K562 (cell line): ENCODE measurements around the gene ANHX. TPM values are rescaled to one million over a fixed set of nuclear protein-coding genes. Genes with fewer than 3 reads are reported as not detected.

Source experiments
- ATAC-seq: fragments of 200-7000 bp; cut with Tn5 transposase; 3 replicates; pipeline ENCODE4 v1.9.1; 2020; ENCODE audit warnings: moderate library complexity
- BruUV-seq: library from RNA; stranded (reverse); fragments of 400-500 nt; replicated peaks from 2 replicates; lab custom pipeline; 2021; lab: Mats Ljungman, UMichigan
- CTCF ChIA-PET: fragments of 300-600 bp; formaldehyde crosslinking; extraction: SDS; loops from one replicate; lab custom pipeline; 2021; ENCODE audit warnings: low intra/inter-chr PET ratio; lab: Yijun Ruan, JAX
- POLR2A ChIA-PET: fragments of 300-600, 350-650 bp; sonication (Branson Sonifier 250); formaldehyde crosslinking; extraction: SDS; loops from one replicate; lab custom pipeline; 2021; ENCODE audit warnings: antibody characterized with exemption, inconsistent platforms; lab: Yijun Ruan, JAX
- DNase-seq, 4 experiments: peaks; one replicate each; pipeline versions ENCODE4 v3.0.0 to v3.0.0-alpha.2; 2011 to 2018; ENCODE audit warnings: low spot score in 3 of 4, mixed read lengths in 3 of 4; ENCODE audit errors: extremely low read depth in 1 of 4
- FAIRE-seq: peaks from 2 replicates; lab custom pipeline; 2011; peaks lifted over from hg19 to GRCh38; lab: Jason Lieb, UNC
- H2AFZ ChIP-seq: 2 replicates; pipeline ENCODE4 v1.6.0; 2011; ENCODE audit warnings: low read depth, low read length, control low read depth, inconsistent platforms
- H3K27ac ChIP-seq: fragments of 200-600 bp; 3 replicates; pipeline ENCODE4 v1.8.0; 2011; ENCODE audit warnings: low read depth, mild to moderate bottlenecking, control low read depth, inconsistent platforms, low read length, moderate library complexity, mixed read lengths; ENCODE audit errors: extremely low read depth
- H3K27me3 ChIP-seq, 2 experiments: fragments of 300-600 bp in 1 of 2; 2 replicates in 1 of 2; 3 replicates in 1 of 2; pipeline versions ENCODE4 v1.6.0 to v1.8.0; 2011; ENCODE audit warnings: inconsistent platforms in 2 of 2, low read length in 2 of 2, mild to moderate bottlenecking in 1 of 2, mixed read lengths in 1 of 2, moderate library complexity in 1 of 2; ENCODE audit not compliant: control insufficient read depth in 2 of 2, insufficient read depth in 2 of 2
- H3K36me3 ChIP-seq: fragments of 300-600 bp; 3 replicates; pipeline ENCODE4 v1.8.0; 2011; ENCODE audit warnings: mild to moderate bottlenecking, low read length, inconsistent platforms; ENCODE audit not compliant: control insufficient read depth, insufficient read depth
- H3K4me1 ChIP-seq, 2 experiments: fragments of 200-600 bp in 1 of 2; replicated peaks in 1 of 2; 2 replicates in 1 of 2; 3 replicates in 1 of 2; pipeline versions ENCODE4 v1.5.1 to v1.8.0; 2011; ENCODE audit warnings: inconsistent platforms in 2 of 2, low read length in 2 of 2, mild to moderate bottlenecking in 1 of 2, mixed read lengths in 1 of 2, moderate library complexity in 1 of 2; ENCODE audit not compliant: control insufficient read depth in 2 of 2, insufficient read depth in 2 of 2
- H3K4me2 ChIP-seq: 2 replicates; pipeline ENCODE4 v1.6.1; 2011; ENCODE audit warnings: low read length, control low read depth, inconsistent platforms, mixed read lengths; ENCODE audit not compliant: insufficient read depth
- H3K4me3 ChIP-seq: fragments of 200-600 bp; sonication (generic), shearing (Covaris generic); 2 replicates; pipeline ENCODE4 v1.5.1; 2016; ENCODE audit warnings: control low read depth, inconsistent platforms
- H3K79me2 ChIP-seq: fragments of 200-600 bp; 3 replicates; pipeline ENCODE4 v1.8.0; 2011; ENCODE audit warnings: low read length, inconsistent platforms; ENCODE audit not compliant: control insufficient read depth, insufficient read depth
- H3K9ac ChIP-seq, 2 experiments: 2 replicates each; pipeline versions ENCODE4 v1.6.0 to v1.6.1; 2011; ENCODE audit warnings: low read depth in 2 of 2, low read length in 2 of 2, control low read depth in 1 of 2, inconsistent platforms in 1 of 2, mild to moderate bottlenecking in 1 of 2, mixed read lengths in 1 of 2; ENCODE audit not compliant: insufficient read depth in 1 of 2
- H3K9me1 ChIP-seq: one replicate; pipeline ENCODE4 v1.6.0; 2011; ENCODE audit warnings: inconsistent platforms, mild to moderate bottlenecking, low read length, moderate library complexity; ENCODE audit not compliant: control insufficient read depth, insufficient read depth
- H3K9me3 ChIP-seq: replicated peaks from 2 replicates; pipeline ENCODE4 v1.5.1; 2011; ENCODE audit warnings: low read depth, low read length, inconsistent platforms; ENCODE audit not compliant: control insufficient read depth, insufficient read depth
- H4K20me1 ChIP-seq: replicated peaks from 2 replicates; pipeline ENCODE4 v1.6.1; 2011; ENCODE audit warnings: low read length, inconsistent platforms, mixed read lengths; ENCODE audit not compliant: control insufficient read depth, insufficient read depth
- DPF2 ChIP-seq: fragments of 450-650 bp; IDR thresholded peaks from 2 replicates; pipeline ENCODE4 v1.6.1; 2016
- FOXK2 ChIP-seq, 2 experiments: fragments of 450-650 bp; IDR thresholded peaks in 1 of 2; conservative IDR thresholded peaks in 1 of 2; 2 replicates each; pipeline ENCODE4 v1.6.1; 2016; ENCODE audit warnings: low read depth in 2 of 2, mild to moderate bottlenecking in 1 of 2
- HBP1 ChIP-seq: fragments of 450-650 bp; formaldehyde crosslinking; IDR thresholded peaks from 2 replicates; pipeline ENCODE4 v1.4.0; 2022; ENCODE audit warnings: missing genetic modification characterization
- HDGF ChIP-seq: fragments of 450-650 bp; IDR thresholded peaks from 2 replicates; pipeline ENCODE4 v1.6.1; 2016
- HNRNPLL ChIP-seq: fragments of 200-400 bp; formaldehyde crosslinking; IDR thresholded peaks from 2 replicates; pipeline ENCODE4 v1.6.1; 2017; ENCODE audit warnings: low read length, low read depth, mild to moderate bottlenecking; ENCODE audit not compliant: poor library complexity, severe bottlenecking
- NR2F6 ChIP-seq: fragments of 450-650 bp; formaldehyde crosslinking; IDR thresholded peaks from 2 replicates; pipeline ENCODE4 v1.4.0; 2020; ENCODE audit warnings: mild to moderate bottlenecking
- PCBP1 ChIP-seq: fragments of 200-400 bp; formaldehyde crosslinking; IDR thresholded peaks from 2 replicates; pipeline ENCODE4 v1.6.1; 2018; ENCODE audit warnings: mild to moderate bottlenecking, low read depth, low read length; ENCODE audit not compliant: poor library complexity, severe bottlenecking
- RUNX1 ChIP-seq: sonication (generic); IDR thresholded peaks from 2 replicates; pipeline ENCODE4 v1.6.1; 2016; ENCODE audit warnings: antibody characterized with exemption, low read depth
- TCF7 ChIP-seq: sonication (generic); IDR thresholded peaks from 2 replicates; pipeline ENCODE4 v1.6.1; 2016; ENCODE audit warnings: antibody characterized with exemption, borderline replicate concordance
- YBX1 ChIP-seq: fragments of 450-650 bp; IDR thresholded peaks from 2 replicates; pipeline ENCODE4 v1.7.1; 2016; ENCODE audit warnings: mild to moderate bottlenecking
- YY1 ChIP-seq, 3 experiments: IDR thresholded peaks; 2 replicates each; pipeline ENCODE4 v1.6.1; 2011; ENCODE audit warnings: low read length in 2 of 3, mild to moderate bottlenecking in 2 of 3, moderate library complexity in 2 of 3, borderline replicate concordance in 1 of 3, control low read depth in 1 of 3, low read depth in 1 of 3; ENCODE audit not compliant: insufficient read depth in 3 of 3, insufficient replicate concordance in 2 of 3, control insufficient read depth in 1 of 3, insufficient read length in 1 of 3; ENCODE audit errors: extremely low read depth in 1 of 3
- ZNF146 ChIP-seq: IDR thresholded peaks from one replicate; pipeline ENCODE4 v1.6.1; 2018; ENCODE audit warnings: missing compliant biosample characterization; ENCODE audit not compliant: unreplicated experiment
- ZNF217 ChIP-seq: sonication (generic); formaldehyde crosslinking; IDR thresholded peaks from 2 replicates; pipeline ENCODE4 v1.8.0; 2022; ENCODE audit warnings: mild to moderate bottlenecking, missing genetic modification reagents
- ZNF232 ChIP-seq: sonication (generic); formaldehyde crosslinking; IDR thresholded peaks from 2 replicates; pipeline ENCODE4 v1.8.0; 2022; ENCODE audit warnings: mild to moderate bottlenecking, missing genetic modification reagents
- ZNF79 ChIP-seq: fragments of 250-450 bp; sonication (Bioruptor Pico); IDR thresholded peaks from 2 replicates; pipeline ENCODE4 v1.4.0; 2020; ENCODE audit warnings: low read depth, mild to moderate bottlenecking, moderate library complexity
- ZSCAN29 ChIP-seq: fragments of 450-650 bp; IDR thresholded peaks from 2 replicates; pipeline ENCODE4 v1.6.1; 2017
- WGBS: fragments of 100-300 bp; shearing (Covaris generic); methylation state at CpG from one replicate; pipeline ENCODE4 v1.1.6; 2016; ENCODE audit warnings: low coverage, mixed read lengths; ENCODE audit not compliant: insufficient coverage; ENCODE audit errors: missing lambda C conversion rate; 5-methylcytosine and 5-hydroxymethylcytosine counted together
- in situ Hi-C: fragments of 300-500 bp; cut with MboI; formaldehyde crosslinking; loops from 4 replicates; pipeline ENCODE4 v1.15.0; 2018; ENCODE audit warnings: inconsistent platforms, mixed read lengths
- intact Hi-C: fragments of 100-400 bp; cut with micrococcal nuclease; formaldehyde crosslinking; loops from 2 replicates; pipeline ENCODE4 v1.14.2; 2022
- polyA plus RNA-seq, 8 experiments: library from polyadenylated mRNA; depleted of rRNA in 4 of 8; stranded (reverse) in 5 of 8; unstranded in 3 of 8; fragments of >200 nt; fragmentation: Nextera tagmentation in 2 of 8; fragmentation: Illumina TruSeq in 1 of 8; extraction: Ambion mirVana in 2 of 8; extraction: Trizol in 1 of 8; gene quantifications; 2 replicates each; pipeline versions ENCODE4 v1.2.1 to v1.2.3, GENCODE V29; 2011 to 2014; ENCODE audit warnings: inconsistent platforms in 1 of 8, missing spikeins in 1 of 8
- total RNA-seq, 7 experiments: library from RNA; depleted of rRNA in 6 of 7; stranded (reverse); fragments of >200 nt in 6 of 7; fragmentation: Illumina TruSeq in 2 of 7; extraction: Trizol in 2 of 7; gene quantifications; 2 replicates each; pipeline versions ENCODE4 v1.2.1 to v1.2.3, GENCODE V29; 2011 to 2021; ENCODE audit warnings: low replicate concordance in 1 of 7
- TF ChIP-seq, protein P1 (sequence below), 3 experiments: fragments of 200-800 bp in 1 of 3; fragments of 250-450 bp in 1 of 3; fragments of 450-650 bp in 1 of 3; sonication (Bioruptor Pico) in 1 of 3; sonication (Bioruptor generic) in 1 of 3; formaldehyde crosslinking in 1 of 3; IDR thresholded peaks; 2 replicates each; pipeline versions ENCODE4 v1.6.1 to v1.8.0; 2016 to 2022; ENCODE audit warnings: mild to moderate bottlenecking in 2 of 3, missing genetic modification characterization in 2 of 3, missing compliant biosample characterization in 1 of 3, moderate library complexity in 1 of 3
- TF ChIP-seq, protein P2 (sequence below), 2 experiments: fragments of 450-650 bp; IDR thresholded peaks; 2 replicates each; pipeline ENCODE4 v1.6.1; 2016

Gene ANHX
- total and polyA plus RNA-seq, 9 of the 15 experiments (the other 6 are each of a cell fraction or from before 2014, with no cell fraction given), result not detected

DNA sequence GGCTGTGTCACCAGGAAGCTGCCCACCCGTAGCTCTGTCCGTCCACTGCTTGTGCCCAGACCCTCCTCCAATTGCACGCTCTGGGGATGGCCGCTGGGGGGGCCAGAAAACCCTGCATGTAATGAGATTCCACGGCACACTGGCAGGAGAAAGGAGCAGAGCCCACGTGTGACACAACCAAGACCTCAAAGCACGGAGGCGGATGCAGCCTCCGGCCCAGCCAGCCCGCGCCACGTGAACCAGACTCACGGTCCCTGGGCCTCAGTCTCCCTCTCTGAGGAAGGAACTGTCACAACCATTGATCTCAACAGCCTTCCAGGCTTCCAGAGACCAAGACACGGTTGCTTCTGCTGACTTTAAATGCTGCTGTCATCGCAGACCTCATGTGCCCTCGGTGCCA, 14.4 kb downstream of the ANHX start:
- WGBS, result 0% methylated on average over 14 of the region's 16 CpGs
- Histone ChIP-seq H3K9me1 (no peaks in the 10 kb centered on the region), H3K27ac (no peak overlapping the region), H3K4me2 (no peak overlapping the region), H3K79me2 (no peaks in the 10 kb centered on the region), H3K9ac (no peak overlapping the region), H3K36me3 (no peaks in the 10 kb centered on the region), H2AFZ (no peak overlapping the region), H4K20me1 (no peaks in the 10 kb centered on the region), H3K9me3 (0 out of 2 replicates have a peak, but pooled peaks cover 1% of the 10 kb centered on the region), H3K27me3 (no peaks in the 10 kb centered on the region), H3K4me1 (no peaks in the 10 kb centered on the region), H3K4me3 (no peak overlapping the region)
- FAIRE-seq (no peak), ATAC-seq (no peak), DNase-seq (no peak)
- CTCF ChIA-PET, result no interaction called here
- in situ Hi-C loops, result no loop called here
- intact Hi-C loops, result no loop called here
- POLR2A ChIA-PET, result no interaction called here
- no TSS peak for BruUV-seq
- TF ChIP-seq HDGF (no peak), PCBP1 (no peak), NR2F6 (CRISPR knock-in tag) (no peak), TCF7 (no peak), HNRNPLL (no peak), YY1 (IDR thresholded peaks at IDR 0.05; ENCODE audit: borderline replicate concordance in 1 of 3, control insufficient read depth in 1 of 3, extremely low read depth in 1 of 3, insufficient read depth in 3 of 3, insufficient read length in 1 of 3, insufficient replicate concordance in 2 of 3, low read depth in 1 of 3, low read length in 2 of 3) (no peak), RUNX1 (no peak), ZNF217 (no peak), ZNF146 (CRISPR knock-in tag) (no peak), HBP1 (CRISPR knock-in tag) (no peak), ZSCAN29 (no peak), ZNF79 (no peak), YBX1 (no peak), DPF2 (no peak), ZNF232 (CRISPR knock-in tag) (no peak), FOXK2 (conservative IDR thresholded peaks at IDR 0.05 in 1 of 2, IDR thresholded peaks at IDR 0.05 in 1 of 2; ENCODE audit: low read depth in 2 of 2) (no peak)
- TF ChIP-seq, protein P1, sequence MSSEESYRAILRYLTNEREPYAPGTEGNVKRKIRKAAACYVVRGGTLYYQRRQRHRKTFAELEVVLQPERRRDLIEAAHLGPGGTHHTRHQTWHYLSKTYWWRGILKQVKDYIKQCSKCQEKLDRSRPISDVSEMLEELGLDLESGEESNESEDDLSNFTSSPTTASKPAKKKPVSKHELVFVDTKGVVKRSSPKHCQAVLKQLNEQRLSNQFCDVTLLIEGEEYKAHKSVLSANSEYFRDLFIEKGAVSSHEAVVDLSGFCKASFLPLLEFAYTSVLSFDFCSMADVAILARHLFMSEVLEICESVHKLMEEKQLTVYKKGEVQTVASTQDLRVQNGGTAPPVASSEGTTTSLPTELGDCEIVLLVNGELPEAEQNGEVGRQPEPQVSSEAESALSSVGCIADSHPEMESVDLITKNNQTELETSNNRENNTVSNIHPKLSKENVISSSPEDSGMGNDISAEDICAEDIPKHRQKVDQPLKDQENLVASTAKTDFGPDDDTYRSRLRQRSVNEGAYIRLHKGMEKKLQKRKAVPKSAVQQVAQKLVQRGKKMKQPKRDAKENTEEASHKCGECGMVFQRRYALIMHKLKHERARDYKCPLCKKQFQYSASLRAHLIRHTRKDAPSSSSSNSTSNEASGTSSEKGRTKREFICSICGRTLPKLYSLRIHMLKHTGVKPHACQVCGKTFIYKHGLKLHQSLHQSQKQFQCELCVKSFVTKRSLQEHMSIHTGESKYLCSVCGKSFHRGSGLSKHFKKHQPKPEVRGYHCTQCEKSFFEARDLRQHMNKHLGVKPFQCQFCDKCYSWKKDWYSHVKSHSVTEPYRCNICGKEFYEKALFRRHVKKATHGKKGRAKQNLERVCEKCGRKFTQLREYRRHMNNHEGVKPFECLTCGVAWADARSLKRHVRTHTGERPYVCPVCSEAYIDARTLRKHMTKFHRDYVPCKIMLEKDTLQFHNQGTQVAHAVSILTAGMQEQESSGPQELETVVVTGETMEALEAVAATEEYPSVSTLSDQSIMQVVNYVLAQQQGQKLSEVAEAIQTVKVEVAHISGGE (CRISPR knock-in tag; IDR thresholded peaks at IDR 0.05), result no peak
- TF ChIP-seq, protein P2, sequence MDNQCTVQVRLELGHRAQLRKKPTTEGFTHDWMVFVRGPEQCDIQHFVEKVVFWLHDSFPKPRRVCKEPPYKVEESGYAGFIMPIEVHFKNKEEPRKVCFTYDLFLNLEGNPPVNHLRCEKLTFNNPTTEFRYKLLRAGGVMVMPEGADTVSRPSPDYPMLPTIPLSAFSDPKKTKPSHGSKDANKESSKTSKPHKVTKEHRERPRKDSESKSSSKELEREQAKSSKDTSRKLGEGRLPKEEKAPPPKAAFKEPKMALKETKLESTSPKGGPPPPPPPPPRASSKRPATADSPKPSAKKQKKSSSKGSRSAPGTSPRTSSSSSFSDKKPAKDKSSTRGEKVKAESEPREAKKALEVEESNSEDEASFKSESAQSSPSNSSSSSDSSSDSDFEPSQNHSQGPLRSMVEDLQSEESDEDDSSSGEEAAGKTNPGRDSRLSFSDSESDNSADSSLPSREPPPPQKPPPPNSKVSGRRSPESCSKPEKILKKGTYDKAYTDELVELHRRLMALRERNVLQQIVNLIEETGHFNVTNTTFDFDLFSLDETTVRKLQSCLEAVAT (IDR thresholded peaks at IDR 0.05), result no peak
